B cell (primary cell): ENCODE measurements around the gene TOM1L1. TPM values are rescaled to one million over a fixed set of nuclear protein-coding genes. Genes with fewer than 3 reads are reported as not detected.
"Not testable (repeated sequence)": the region's sequence is repeated elsewhere in the genome, so short reads cannot be mapped to it uniquely, and the experiment has no call there.

ENCODE experiments used
- ATAC-seq: fragments of 200-7000 bp; cut with Tn5 transposase; one replicate; pipeline ENCODE4 v1.10.0; 2021; ENCODE audit warnings: low read depth, mild to moderate bottlenecking, moderate number of reproducible peaks, moderate library complexity
- CTCF ChIA-PET: fragments of 350-600 bp; sonication (Branson Sonifier 250); formaldehyde crosslinking; loops from one replicate; lab custom pipeline; 2021; ENCODE audit warnings: antibody characterized with exemption, inconsistent platforms; lab: Charles Lee
- POLR2A ChIA-PET: fragments of 350-600 bp; sonication (Branson Sonifier 250); formaldehyde crosslinking; loops from one replicate; lab custom pipeline; 2021; ENCODE audit warnings: antibody characterized with exemption; lab: Charles Lee
- DNase-seq: peaks from one replicate; pipeline ENCODE4 v3.0.0; 2013
- H2AFZ ChIP-seq: 2 replicates; pipeline ENCODE4 v1.6.1; 2012; ENCODE audit warnings: mild to moderate bottlenecking, low read depth, low read length; ENCODE audit not compliant: insufficient read depth, poor library complexity, severe bottlenecking
- H3K27ac ChIP-seq, 2 donors: 1 replicate in 1 of 2; 2 replicates in 1 of 2; pipeline ENCODE4 v1.5.1; 2012 to 2013; ENCODE audit warnings: low read length in 2 of 2, mild to moderate bottlenecking in 2 of 2, moderate library complexity in 1 of 2
- H3K27me3 ChIP-seq, 4 experiments: fragments of 200-600 bp in 1 of 4; sonication (generic) in 1 of 4; replicated peaks in 1 of 4; 1 replicate in 2 of 4; 2 replicates in 2 of 4; pipeline versions ENCODE4 v1.6.1 to v1.7.0; 2013 to 2016; ENCODE audit warnings: low read length in 3 of 4, mild to moderate bottlenecking in 2 of 4, mixed read lengths in 1 of 4, moderate library complexity in 1 of 4; ENCODE audit not compliant: insufficient read depth in 4 of 4, control insufficient read depth in 3 of 4; ENCODE audit errors: control extremely low read depth in 1 of 4
- H3K36me3 ChIP-seq, 2 experiments: replicated peaks in 1 of 2; 1 replicate in 1 of 2; 2 replicates in 1 of 2; pipeline versions ENCODE4 v1.6.1 to v1.7.1; 2013; ENCODE audit warnings: low read length in 1 of 2; ENCODE audit not compliant: insufficient read depth in 2 of 2, control insufficient read depth in 1 of 2; ENCODE audit errors: control extremely low read depth in 1 of 2, extremely low read depth in 1 of 2
- H3K4me1 ChIP-seq, 2 donors: fragments of 200-600 bp in 1 of 2; sonication (generic) in 1 of 2; 1 replicate in 1 of 2; 2 replicates in 1 of 2; pipeline versions ENCODE4 v1.5.1 to v1.6.1; 2013 to 2017; ENCODE audit warnings: low read length in 2 of 2; ENCODE audit not compliant: control insufficient read depth in 2 of 2, insufficient read depth in 2 of 2
- H3K4me2 ChIP-seq: replicated peaks from 2 replicates; pipeline ENCODE3; 2012; ENCODE audit warnings: mild to moderate bottlenecking, low read depth, low read length; ENCODE audit not compliant: poor library complexity, severe bottlenecking
- H3K4me3 ChIP-seq, 5 experiments: fragments of 200-600 bp in 1 of 5; sonication (generic) in 1 of 5; 1 replicate in 3 of 5; 2 replicates in 2 of 5; pipeline versions ENCODE4 v1.5.1 to v1.7.0; 2011 to 2016; ENCODE audit warnings: low read length in 4 of 5, mild to moderate bottlenecking in 4 of 5, low read depth in 2 of 5, control low read depth in 1 of 5, moderate library complexity in 1 of 5; ENCODE audit not compliant: insufficient read depth in 1 of 5; ENCODE audit errors: control extremely low read depth in 1 of 5, extremely low read depth in 1 of 5
- H3K79me2 ChIP-seq: fragments of 200-600 bp; sonication (generic); one replicate; pipeline ENCODE4 v1.6.0; 2016; ENCODE audit warnings: low read length; ENCODE audit not compliant: control insufficient read depth, insufficient read depth
- H3K9ac ChIP-seq: fragments of 200-600 bp; sonication (generic); 2 replicates; pipeline ENCODE4 v1.6.1; 2017; ENCODE audit warnings: mild to moderate bottlenecking, low read length, moderate library complexity
- H3K9me3 ChIP-seq, 3 donors: one replicate each; pipeline versions ENCODE4 v1.6.1 to v1.7.1; 2013; ENCODE audit warnings: low read length in 2 of 3; ENCODE audit not compliant: control insufficient read depth in 2 of 3, insufficient read depth in 1 of 3; ENCODE audit errors: control extremely low read depth in 1 of 3
- H4K20me1 ChIP-seq: 2 replicates; pipeline ENCODE4 v1.6.0; 2012; ENCODE audit warnings: mild to moderate bottlenecking, low read length; ENCODE audit not compliant: insufficient read depth, control insufficient read depth, poor library complexity, severe bottlenecking
- H3K27ac Mint-ChIP-seq: one replicate; pipeline ENCODE4 v1.8.0; 2021; ENCODE audit warnings: mixed read lengths
- H3K27me3 Mint-ChIP-seq: one replicate; pipeline ENCODE4 v1.8.0; 2021; ENCODE audit warnings: mixed read lengths
- H3K4me1 Mint-ChIP-seq: one replicate; pipeline ENCODE4 v1.8.0; 2021; ENCODE audit warnings: mixed read lengths
- H3K4me3 Mint-ChIP-seq: one replicate; pipeline ENCODE4 v1.8.0; 2021; ENCODE audit warnings: mixed read lengths
- H3K9me3 Mint-ChIP-seq: one replicate; pipeline ENCODE4 v1.8.0; 2022; ENCODE audit warnings: mixed read lengths; ENCODE audit not compliant: insufficient read depth
- EZH2 ChIP-seq: IDR thresholded peaks from 2 replicates; pipeline ENCODE4 v1.6.1; 2012; ENCODE audit warnings: borderline replicate concordance, low read depth, mild to moderate bottlenecking, moderate library complexity, low read length; ENCODE audit not compliant: insufficient read depth, poor library complexity, severe bottlenecking
- WGBS: methylation state at CpG from one replicate; pipeline ENCODE4 v1.1.5; 2013; ENCODE audit warnings: missing lambda C conversion rate; ENCODE audit not compliant: insufficient coverage; 5-methylcytosine and 5-hydroxymethylcytosine counted together
- intact Hi-C: fragments of 100-400 bp; cut with micrococcal nuclease; formaldehyde crosslinking; loops from one replicate; pipeline ENCODE4 v1.10.0; 2022
- polyA plus RNA-seq: library from polyadenylated mRNA; depleted of rRNA; stranded (reverse); fragments of >200 nt; gene quantifications from 2 replicates; pipeline ENCODE4 v1.2.3, GENCODE V29; 2012
- total RNA-seq, 2 donors: library from RNA; stranded (reverse); fragments of 120-200 nt in 1 of 2; gene quantifications; 1 replicate in 1 of 2; 2 replicates in 1 of 2; pipeline versions ENCODE4 v1.2.3 to v1.2.4, GENCODE V29; 2013 to 2022
- TF ChIP-seq, protein P1 (sequence below): fragments of 200-600 bp; IDR thresholded peaks from one replicate; pipeline ENCODE4 v1.8.0; 2022; ENCODE audit warnings: antibody characterized with exemption, mild to moderate bottlenecking

TOM1L1 gene
- total and polyA plus RNA-seq, 2 donors (not counting 1 experiment from before 2014, with no cell fraction given), result not detected

DNA sequence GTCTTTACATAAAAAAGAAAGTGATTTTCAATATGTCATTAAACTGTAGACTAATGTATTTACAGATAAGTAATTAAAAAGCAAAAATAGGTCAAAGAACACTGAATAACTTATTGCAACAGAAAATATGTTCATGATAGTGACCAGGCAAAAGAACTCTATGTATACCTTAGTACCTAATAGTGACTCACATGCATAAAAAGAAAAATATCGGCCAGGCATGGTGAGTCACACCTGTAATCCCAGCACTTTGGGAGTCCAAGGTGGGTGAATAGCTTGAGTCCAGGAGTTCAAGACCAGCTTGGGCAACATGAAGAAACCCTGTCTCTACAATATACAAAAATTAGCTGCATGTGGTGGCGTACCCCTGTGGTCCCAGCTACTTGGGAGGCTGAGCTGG is 33.0 kb upstream of the TOM1L1 start:
- no peak overlapping the region for H3K4me3 Mint-ChIP-seq
- no peak for ATAC-seq
- intact Hi-C loops, result no loop called here

DNA sequence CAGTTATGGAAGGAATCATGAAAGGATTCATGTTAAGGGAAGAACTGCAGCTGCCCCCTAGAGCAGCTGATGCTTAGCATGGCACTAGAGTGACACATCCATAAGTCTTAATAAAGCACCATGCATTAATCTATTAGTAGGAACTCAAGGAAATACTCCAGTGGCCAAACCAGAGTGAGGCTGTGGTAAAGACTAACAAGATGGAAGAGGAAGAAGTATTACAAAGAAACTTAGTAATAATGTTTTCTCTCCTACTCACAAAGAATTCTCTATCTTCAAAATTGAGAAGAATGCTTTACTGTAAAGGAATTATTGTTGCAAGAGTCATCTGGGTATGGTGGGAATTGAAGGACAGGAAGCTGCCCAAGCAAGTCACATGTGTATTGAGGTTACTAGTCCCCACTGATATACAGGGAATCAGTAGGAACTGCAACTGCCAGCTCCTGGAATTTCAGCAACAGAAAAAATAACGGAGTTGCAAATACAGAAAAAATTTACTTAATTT is 29.9 kb upstream of the TOM1L1 start:
- ATAC-seq, result no peak
- peaks cover 7% of the 10 kb centered on the region for H3K27me3 Mint-ChIP-seq
- no peak overlapping the region for H2AFZ ChIP-seq
- no peak overlapping the region for H3K4me3 Mint-ChIP-seq
- no peaks in the 10 kb centered on the region for H3K9me3 ChIP-seq
- H3K4me2 ChIP-seq, result no peak overlapping the region
- H3K79me2 ChIP-seq, result no peaks in the 10 kb centered on the region
- no peaks in the 10 kb centered on the region for H4K20me1 ChIP-seq
- no peak for TF ChIP-seq EZH2
- TF ChIP-seq, protein P1, sequence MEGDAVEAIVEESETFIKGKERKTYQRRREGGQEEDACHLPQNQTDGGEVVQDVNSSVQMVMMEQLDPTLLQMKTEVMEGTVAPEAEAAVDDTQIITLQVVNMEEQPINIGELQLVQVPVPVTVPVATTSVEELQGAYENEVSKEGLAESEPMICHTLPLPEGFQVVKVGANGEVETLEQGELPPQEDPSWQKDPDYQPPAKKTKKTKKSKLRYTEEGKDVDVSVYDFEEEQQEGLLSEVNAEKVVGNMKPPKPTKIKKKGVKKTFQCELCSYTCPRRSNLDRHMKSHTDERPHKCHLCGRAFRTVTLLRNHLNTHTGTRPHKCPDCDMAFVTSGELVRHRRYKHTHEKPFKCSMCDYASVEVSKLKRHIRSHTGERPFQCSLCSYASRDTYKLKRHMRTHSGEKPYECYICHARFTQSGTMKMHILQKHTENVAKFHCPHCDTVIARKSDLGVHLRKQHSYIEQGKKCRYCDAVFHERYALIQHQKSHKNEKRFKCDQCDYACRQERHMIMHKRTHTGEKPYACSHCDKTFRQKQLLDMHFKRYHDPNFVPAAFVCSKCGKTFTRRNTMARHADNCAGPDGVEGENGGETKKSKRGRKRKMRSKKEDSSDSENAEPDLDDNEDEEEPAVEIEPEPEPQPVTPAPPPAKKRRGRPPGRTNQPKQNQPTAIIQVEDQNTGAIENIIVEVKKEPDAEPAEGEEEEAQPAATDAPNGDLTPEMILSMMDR, result no peak
- intact Hi-C loops, result no loop called here
- CTCF ChIA-PET, result no interaction called here
- H3K4me3 ChIP-seq, result no peak overlapping the region
- no peak for DNase-seq
- H3K9ac ChIP-seq, result no peak overlapping the region
- POLR2A ChIA-PET, result no interaction called here
- peaks cover 3% of the 10 kb centered on the region for H3K9me3 Mint-ChIP-seq
- H3K27me3 ChIP-seq, result no peaks in the 10 kb centered on the region
- H3K27ac Mint-ChIP-seq, result no peak overlapping the region
- no peaks in the 10 kb centered on the region for H3K4me1 ChIP-seq
- H3K36me3 ChIP-seq, result no peaks in the 10 kb centered on the region
- no CpG with 5 or more reads among the region's 1 CpG for WGBS
- H3K27ac ChIP-seq, result no peak overlapping the region
- H3K4me1 Mint-ChIP-seq, result no peaks in the 10 kb centered on the region

More for the DNA sequence above, 33.0 kb upstream of the TOM1L1 start:
- TF ChIP-seq, protein P1, result no peak
- TF ChIP-seq EZH2, result no peak
- no peak for DNase-seq
- WGBS, result 100% methylated on average over 1 of the region's 2 CpGs
- ChIA-PET POLR2A (no interaction called here), CTCF (no interaction called here)
- Histone ChIP-seq H3K4me3 (no peak overlapping the region), H3K27me3 (no peaks in the 10 kb centered on the region), H3K9ac (no peak overlapping the region), H3K4me2 (no peak overlapping the region), H3K9me3 (no peaks in the 10 kb centered on the region), H3K36me3 (no peaks in the 10 kb centered on the region), H3K79me2 (no peaks in the 10 kb centered on the region), H2AFZ (no peak overlapping the region), H3K4me1 (no peaks in the 10 kb centered on the region), H3K27ac (no peak overlapping the region), H4K20me1 (no peaks in the 10 kb centered on the region)
- no peaks in the 10 kb centered on the region for H3K4me1 Mint-ChIP-seq
- H3K27ac Mint-ChIP-seq, result no peak overlapping the region
- H3K9me3 Mint-ChIP-seq, result peaks cover 3% of the 10 kb centered on the region
- peaks cover 7% of the 10 kb centered on the region for H3K27me3 Mint-ChIP-seq

DNA sequence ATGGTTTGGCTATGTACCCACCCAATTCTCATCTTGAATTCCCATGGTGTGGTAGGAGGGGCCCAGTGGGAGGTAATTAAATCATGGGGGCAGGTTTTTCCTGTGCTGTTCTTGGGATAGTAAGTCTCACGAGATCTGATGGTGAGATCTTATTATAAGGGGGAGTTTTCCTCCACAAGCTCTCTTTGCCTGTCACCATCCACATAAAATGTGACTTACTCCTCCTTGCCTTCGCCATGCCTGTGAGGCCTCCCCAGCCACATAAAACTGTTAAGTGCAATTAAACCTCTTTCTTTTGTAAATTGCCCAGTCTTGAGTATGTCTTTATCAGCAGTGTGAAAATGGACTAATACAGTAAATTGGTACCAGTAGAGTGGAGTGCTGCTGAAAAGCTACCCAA is 24.7 kb upstream of the TOM1L1 start:
- H4K20me1 ChIP-seq, POLR2A ChIA-PET, CTCF ChIA-PET, H3K36me3 ChIP-seq, H3K27me3 Mint-ChIP-seq, H2AFZ ChIP-seq, H3K27ac Mint-ChIP-seq, H3K4me3 Mint-ChIP-seq, DNase-seq, H3K27me3 ChIP-seq, H3K4me1 ChIP-seq, H3K9me3 ChIP-seq, H3K9ac ChIP-seq, H3K27ac ChIP-seq, ATAC-seq, intact Hi-C loops, H3K79me2 ChIP-seq, H3K9me3 Mint-ChIP-seq, H3K4me2 ChIP-seq, H3K4me3 ChIP-seq, H3K4me1 Mint-ChIP-seq: not testable (repeated sequence)
- no CpG with 5 or more reads among the region's 2 CpGs for WGBS
